Esophagus squamous epithelium (tissue), 5 donors: ENCODE results near the gene SHKBP1. TPM values are rescaled to one million over a fixed set of nuclear protein-coding genes. Genes with fewer than 3 reads are reported as not detected.

ENCODE experiments used
- DNase-seq: peaks from one replicate; lab custom pipeline; 2025; lab: John Stamatoyannopoulos, UW
- H3K27ac ChIP-seq, 4 donors: fragments of 200-600 bp; sonication (generic); one replicate each; pipeline ENCODE4 v1.5.1; 2016 to 2019; ENCODE audit warnings: mild to moderate bottlenecking in 1 of 4
- H3K27me3 ChIP-seq, 4 donors: fragments of 200-600 bp; sonication (generic); 1 replicate in 3 of 4; 2 replicates in 1 of 4; pipeline versions ENCODE4 v1.5.1 to v1.6.0; 2017 to 2021; ENCODE audit warnings: antibody characterized with exemption in 1 of 4
- H3K36me3 ChIP-seq, 3 donors: fragments of 200-600 bp; sonication (generic); one replicate each; pipeline ENCODE4 v1.5.1; 2016 to 2019
- H3K4me1 ChIP-seq, 3 donors: fragments of 200-600 bp; sonication (generic); one replicate each; pipeline ENCODE4 v1.5.1; 2017 to 2019
- H3K4me3 ChIP-seq, 4 donors: fragments of 200-600 bp; sonication (generic); 1 replicate in 3 of 4; 2 replicates in 1 of 4; pipeline ENCODE4 v1.5.1; 2016 to 2019; ENCODE audit warnings: mild to moderate bottlenecking in 2 of 4, moderate library complexity in 1 of 4
- H3K9me3 ChIP-seq, 3 donors: fragments of 200-600 bp; sonication (generic); one replicate each; pipeline ENCODE4 v1.5.1; 2016 to 2019
- CTCF ChIP-seq, 6 experiments: fragments of 450-650 bp in 4 of 6; fragments of 200-600 bp in 2 of 6; sonication (generic) in 2 of 6; IDR thresholded peaks; one replicate each; pipeline ENCODE4 v1.5.1; 2016 to 2019; ENCODE audit warnings: antibody characterized with exemption in 6 of 6, mild to moderate bottlenecking in 4 of 6, moderate library complexity in 4 of 6
- POLR2A ChIP-seq, 4 donors: fragments of 450-650 bp; IDR thresholded peaks; one replicate each; pipeline ENCODE4 v1.6.1; 2017; ENCODE audit warnings: antibody characterized with exemption in 4 of 4, mild to moderate bottlenecking in 4 of 4, moderate library complexity in 3 of 4
- WGBS, 2 donors: methylation state at CpG; one replicate each; pipeline ENCODE4 v1.1.5; 2018; 5-methylcytosine and 5-hydroxymethylcytosine counted together
- intact Hi-C: fragments of 100-400 bp; cut with DNase I; formaldehyde crosslinking; loops from one replicate; pipeline ENCODE4 v1.15.0; 2022
- total RNA-seq, 4 donors: library from RNA; depleted of rRNA; stranded (reverse); fragments of >200 nt; gene quantifications; one replicate each; pipeline ENCODE4 v1.1.0, GENCODE V29; 2016
- donor health status: DM: yes; HTN: yes; CAD: no.

The SHKBP1 gene
- total RNA-seq, 4 donors from 2014 or later = 42.3 to 77.9 (median 49.8) TPM

GRCh38 chr19:40633207-40633606, 56.5 kb downstream of the SHKBP1 start:
- no peak for TF ChIP-seq CTCF (IDR thresholded peaks at IDR 0.05)
- TF ChIP-seq POLR2A (IDR thresholded peaks at IDR 0.05) = no peak
- H3K9me3 ChIP-seq = no peaks in the 10 kb centered on the region
- no peaks in the 10 kb centered on the region for H3K27me3 ChIP-seq
- intact Hi-C loops = loop anchor here (10.0 kb wide), 1 partner anchor 98 kb away; no protein-coding TSS in a partner anchor
- no peak overlapping the region for H3K27ac ChIP-seq
- WGBS, 2 donors = 58 to 60% methylated on average over 5 of the region's 5 CpGs
- H3K36me3 ChIP-seq = peaks cover 0 to 23% (median 0%) of the 10 kb centered on the region in 3 donors
- H3K4me1 ChIP-seq = peaks cover 0 to 14% (median 0%) of the 10 kb centered on the region in 3 donors
- H3K4me3 ChIP-seq = no peak overlapping the region
- no peak for DNase-seq

DNA sequence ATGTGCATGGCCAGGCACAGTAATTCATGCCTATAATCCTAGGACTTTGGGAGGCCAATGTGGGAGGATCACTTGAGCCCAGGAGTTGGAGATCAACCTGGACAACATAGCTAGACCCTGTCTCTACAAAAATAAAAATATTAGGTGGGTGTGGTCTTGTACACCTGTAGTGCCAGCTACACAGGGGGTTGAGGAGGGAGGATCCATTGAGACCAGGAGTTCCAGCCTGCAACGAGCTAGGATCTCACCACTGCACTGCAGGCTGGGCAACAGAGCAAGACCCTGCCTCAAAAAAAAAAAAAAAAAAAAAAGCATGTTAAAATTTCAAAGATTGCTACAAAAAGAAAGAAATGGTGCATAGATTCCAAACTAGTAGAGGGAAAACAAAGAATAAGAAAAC, 61.7 kb downstream of the SHKBP1 start:
- Histone ChIP-seq H3K9me3 (no peaks in the 10 kb centered on the region), H3K4me1 (peaks cover 0 to 34% (median 6%) of the 10 kb centered on the region in 3 donors), H3K27ac (no peak overlapping the region), H3K27me3 (no peaks in the 10 kb centered on the region), H3K36me3 (no peaks in the 10 kb centered on the region), H3K4me3 (no peak overlapping the region)
- intact Hi-C loops = loop anchor here (5.0 to 10.0 kb wide), 2 partner anchors 86 to 104 kb away; no protein-coding TSS in a partner anchor
- DNase-seq = no peak
- TF ChIP-seq POLR2A (IDR thresholded peaks at IDR 0.05) = no peak
- no peak for TF ChIP-seq CTCF (IDR thresholded peaks at IDR 0.05)
- 36 to 45% methylated on average over 1 of the region's 1 CpG for WGBS, 2 donors

GRCh38 chr19:40639638-40639982, 62.9 kb downstream of the SHKBP1 start:
- 67 to 73% methylated on average over 6 of the region's 6 CpGs for WGBS, 2 donors
- no peak overlapping the region for H3K27ac ChIP-seq
- H3K36me3 ChIP-seq = no peaks in the 10 kb centered on the region
- TF ChIP-seq CTCF (IDR thresholded peaks at IDR 0.05) (no peak), POLR2A (IDR thresholded peaks at IDR 0.05) (no peak)
- DNase-seq = no peak
- intact Hi-C loops = loop anchor here (5.0 to 10.0 kb wide), 2 partner anchors 87 to 105 kb away; no protein-coding TSS in a partner anchor
- no peaks in the 10 kb centered on the region for H3K27me3 ChIP-seq
- H3K4me1 ChIP-seq = peaks cover 0 to 24% (median 6%) of the 10 kb centered on the region in 3 donors
- no peak overlapping the region for H3K4me3 ChIP-seq
- H3K9me3 ChIP-seq = no peaks in the 10 kb centered on the region

DNA sequence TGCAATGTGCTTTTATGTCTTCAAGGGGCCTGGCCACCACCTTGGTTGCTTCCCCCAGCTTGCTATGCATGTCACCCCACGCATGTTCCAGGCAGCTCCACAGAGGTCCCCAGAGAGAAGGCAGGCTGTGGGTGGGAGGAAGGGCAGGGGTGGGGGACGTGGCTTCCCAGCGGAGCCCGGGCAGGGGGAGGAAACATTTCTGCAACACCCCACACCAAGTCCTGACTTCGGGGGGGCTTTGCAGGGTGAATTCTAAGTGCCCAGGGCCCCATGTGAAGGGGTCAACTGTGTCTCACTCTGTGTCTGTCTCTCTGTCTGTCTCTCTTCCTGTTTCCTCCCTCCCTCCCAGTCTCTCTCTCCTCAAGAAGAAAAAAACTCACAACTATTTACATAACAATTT, 64.1 kb downstream of the SHKBP1 start:
- TF ChIP-seq CTCF (IDR thresholded peaks at IDR 0.05) (no peak), POLR2A (IDR thresholded peaks at IDR 0.05) (no peak)
- peak overlapping the region in 3 of 4 donors; percentile 53 to 78 (median 57) for H3K27ac ChIP-seq
- no peaks in the 10 kb centered on the region for H3K27me3 ChIP-seq
- H3K9me3 ChIP-seq = no peaks in the 10 kb centered on the region
- H3K36me3 ChIP-seq = no peaks in the 10 kb centered on the region
- intact Hi-C loops = no loop called here
- WGBS, 2 donors = 11 to 53% methylated on average over 1 to 2 of the region's 5 CpGs
- DNase-seq = no peak
- no peak overlapping the region for H3K4me3 ChIP-seq
- H3K4me1 ChIP-seq = peaks cover 0 to 34% (median 6%) of the 10 kb centered on the region in 3 donors

Other genes starting within 250 kb of the SHKBP1 start
- gene C19orf47, start 228.5 kb upstream of the SHKBP1 start, total RNA-seq = 10 to 100 TPM in 2 of 4 donors, 1 to 10 TPM in 2; 10.0 to 14.1 (median 11.7) TPM
- gene PLD3, start 228.2 kb upstream of the SHKBP1 start, total RNA-seq = 100 to 1,000 TPM in 3 of 4 donors, 10 to 100 TPM in 1; 56.8 to 163 (median 128) TPM
- under 1 TPM in 1 of 4 donors, not detected in 3; 0.19 TPM for gene HIPK4, start 186.7 kb upstream of the SHKBP1 start, total RNA-seq
- gene PRX, start 163.5 kb upstream of the SHKBP1 start, total RNA-seq = 1 to 10 TPM in 3 of 4 donors, under 1 TPM in 1; 0.70 to 6.1 (median 2.4) TPM
- gene SERTAD1, start 150.9 kb upstream of the SHKBP1 start, total RNA-seq = 10 to 100 TPM; 10.2 to 24.9 (median 16.2) TPM
- 10 to 100 TPM in 3 of 4 donors, 1 to 10 TPM in 1; 8.9 to 17.4 (median 12.0) TPM for gene SERTAD3, start 132.5 kb upstream of the SHKBP1 start, total RNA-seq
- gene BLVRB, start 111.1 kb upstream of the SHKBP1 start, total RNA-seq = 100 to 1,000 TPM; 177 to 283 (median 236) TPM
- 1 to 10 TPM in 2 of 4 donors, under 1 TPM in 2; 0.08 to 2.0 (median 1.2) TPM for gene SPTBN4, start 109.9 kb upstream of the SHKBP1 start, total RNA-seq
- 100 to 1,000 TPM in 1 of 4 donors, 10 to 100 TPM in 3; 43.5 to 249 (median 65.5) TPM for gene LTBP4, start 24.5 kb downstream of the SHKBP1 start, total RNA-seq
- 10 to 100 TPM; 11.2 to 20.8 (median 15.8) TPM for gene NUMBL, start 113.8 kb downstream of the SHKBP1 start, total RNA-seq
- gene COQ8B, start 140.0 kb downstream of the SHKBP1 start, total RNA-seq = 10 to 100 TPM; 19.3 to 64.1 (median 33.3) TPM
- gene ITPKC, start 140.2 kb downstream of the SHKBP1 start, total RNA-seq = 100 to 1,000 TPM in 2 of 4 donors, 10 to 100 TPM in 2; 58.5 to 127 (median 95.7) TPM
- 1 to 10 TPM; 2.1 to 2.8 (median 2.4) TPM for gene ACTMAP, start 173.6 kb downstream of the SHKBP1 start, total RNA-seq
- 10 to 100 TPM; 45.0 to 79.5 (median 51.0) TPM for gene SNRPA, start 174.3 kb downstream of the SHKBP1 start, total RNA-seq
- 1 to 10 TPM in 1 of 4 donors, not detected in 3; 3.7 TPM for gene MIA, start 198.6 kb downstream of the SHKBP1 start, total RNA-seq
- gene RAB4B, start 201.4 kb downstream of the SHKBP1 start, total RNA-seq = 10 to 100 TPM; 15.2 to 37.0 (median 20.5) TPM
- gene EGLN2, start 222.3 kb downstream of the SHKBP1 start, total RNA-seq = 10 to 100 TPM; 30.3 to 50.9 (median 33.0) TPM